Stimulated activated naive CD8-positive, alpha-beta T cell treated with anti-CD3 and anti-CD28 coated beads, Interleukin-15, Interleukin-2, amounts not matched to agents 100 ng/mL and 50 ng/mL, for 24 hours (primary cell): ENCODE data around the gene OXGR1.

ENCODE experiments used
- H3K27ac Mint-ChIP-seq: one replicate; pipeline ENCODE4 v1.8.0; 2021; ENCODE audit warnings: mild to moderate bottlenecking, mixed read lengths
- H3K27me3 Mint-ChIP-seq: one replicate; pipeline ENCODE4 v1.8.0; 2021; ENCODE audit warnings: mixed read lengths
- H3K36me3 Mint-ChIP-seq: one replicate; pipeline ENCODE4 v1.8.0; 2021; ENCODE audit warnings: low read depth, mixed read lengths
- H3K4me1 Mint-ChIP-seq: one replicate; pipeline ENCODE4 v1.8.0; 2021; ENCODE audit warnings: low read depth, mixed read lengths
- H3K4me3 Mint-ChIP-seq: one replicate; pipeline ENCODE4 v1.8.0; 2021; ENCODE audit warnings: mild to moderate bottlenecking, mixed read lengths
- H3K9me3 Mint-ChIP-seq: one replicate; pipeline ENCODE4 v1.8.0; 2021; ENCODE audit warnings: mixed read lengths

OXGR1 gene

GRCh38 chr13:96958286-96958891 lies 35.9 kb downstream of the OXGR1 start:
- Mint-ChIP-seq H3K27ac (no peak overlapping the region), H3K4me3 (no peak overlapping the region), H3K36me3 (no peaks in the 10 kb centered on the region), H3K9me3 (no peaks in the 10 kb centered on the region), H3K4me1 (no peaks in the 10 kb centered on the region), H3K27me3 (no peaks in the 10 kb centered on the region)

GRCh38 chr13:96952595-96952994 lies 41.7 kb downstream of the OXGR1 start:
- no peak overlapping the region for H3K4me3 Mint-ChIP-seq
- no peaks in the 10 kb centered on the region for H3K36me3 Mint-ChIP-seq
- H3K27me3 Mint-ChIP-seq: peaks cover 8% of the 10 kb centered on the region
- H3K4me1 Mint-ChIP-seq: no peaks in the 10 kb centered on the region
- no peak overlapping the region for H3K27ac Mint-ChIP-seq
- no peaks in the 10 kb centered on the region for H3K9me3 Mint-ChIP-seq

- H3K4me3 Mint-ChIP-seq: no peak overlapping the region
- no peaks in the 10 kb centered on the region for H3K36me3 Mint-ChIP-seq
- H3K4me1 Mint-ChIP-seq: no peaks in the 10 kb centered on the region
Observed at GRCh38 chr13:96948127-96948526, 46.1 kb downstream of the OXGR1 start.

GRCh38 chr13:96947343-96947910 lies 46.8 kb downstream of the OXGR1 start:
- H3K4me3 Mint-ChIP-seq: no peak overlapping the region
- peaks cover 8% of the 10 kb centered on the region for H3K27me3 Mint-ChIP-seq
- no peaks in the 10 kb centered on the region for H3K9me3 Mint-ChIP-seq
- H3K27ac Mint-ChIP-seq: no peak overlapping the region
- H3K36me3 Mint-ChIP-seq: no peaks in the 10 kb centered on the region
- no peaks in the 10 kb centered on the region for H3K4me1 Mint-ChIP-seq

More at GRCh38 chr13:96948127-96948526, 46.1 kb downstream of the OXGR1 start:
- no peaks in the 10 kb centered on the region for H3K9me3 Mint-ChIP-seq
- peaks cover 8% of the 10 kb centered on the region for H3K27me3 Mint-ChIP-seq
- H3K27ac Mint-ChIP-seq: no peak overlapping the region

GRCh38 chr13:96946709-96947311 lies 47.5 kb downstream of the OXGR1 start:
- Mint-ChIP-seq H3K27ac (no peak overlapping the region), H3K4me3 (no peak overlapping the region), H3K36me3 (no peaks in the 10 kb centered on the region), H3K27me3 (peaks cover 2% of the 10 kb centered on the region), H3K4me1 (no peaks in the 10 kb centered on the region), H3K9me3 (no peaks in the 10 kb centered on the region)

- no peaks in the 10 kb centered on the region for H3K36me3 Mint-ChIP-seq
- no peak overlapping the region for H3K27ac Mint-ChIP-seq
- H3K27me3 Mint-ChIP-seq: no peaks in the 10 kb centered on the region
- H3K9me3 Mint-ChIP-seq: no peaks in the 10 kb centered on the region
- H3K4me3 Mint-ChIP-seq: no peak overlapping the region
- H3K4me1 Mint-ChIP-seq: no peaks in the 10 kb centered on the region
Observed at GRCh38 chr13:96940961-96941360, 53.3 kb downstream of the OXGR1 start.

- no peaks in the 10 kb centered on the region for H3K36me3 Mint-ChIP-seq
- no peak overlapping the region for H3K27ac Mint-ChIP-seq
- H3K27me3 Mint-ChIP-seq: no peaks in the 10 kb centered on the region
- H3K4me3 Mint-ChIP-seq: no peak overlapping the region
- no peaks in the 10 kb centered on the region for H3K4me1 Mint-ChIP-seq
- H3K9me3 Mint-ChIP-seq: no peaks in the 10 kb centered on the region
Observed at GRCh38 chr13:96935901-96936300, 58.4 kb downstream of the OXGR1 start.
